Neural crest cell (in vitro differentiated cells): ENCODE data around the gene TBC1D22B. TPM values are rescaled to one million over a fixed set of nuclear protein-coding genes. Genes with fewer than 3 reads are reported as not detected.

Source experiments
- DNase-seq: peaks from one replicate; pipeline ENCODE4 v3.0.0; 2021; ENCODE audit warnings: low read depth, mixed read lengths, low spot score
- H3K27ac Mint-ChIP-seq: one replicate; pipeline ENCODE4 v1.8.0; 2021; ENCODE audit warnings: mild to moderate bottlenecking, mixed read lengths; ENCODE audit not compliant: unreplicated experiment
- H3K27me3 Mint-ChIP-seq: 2 replicates; pipeline ENCODE4 v1.8.0; 2021; ENCODE audit warnings: low read depth, mild to moderate bottlenecking, mixed read lengths
- H3K36me3 Mint-ChIP-seq: 2 replicates; pipeline ENCODE4 v1.8.0; 2021; ENCODE audit warnings: low read depth, mild to moderate bottlenecking, mixed read lengths
- H3K4me1 Mint-ChIP-seq: 2 replicates; pipeline ENCODE4 v1.8.0; 2021; ENCODE audit warnings: mixed read lengths
- H3K4me3 Mint-ChIP-seq: one replicate; pipeline ENCODE4 v1.8.0; 2021; ENCODE audit warnings: mild to moderate bottlenecking, mixed read lengths
- H3K9me3 Mint-ChIP-seq: 2 replicates; pipeline ENCODE4 v1.8.0; 2021; ENCODE audit warnings: mixed read lengths
- CTCF ChIP-seq: fragments of 200-600 bp; sonication (generic); conservative IDR thresholded peaks from 2 replicates; pipeline ENCODE4 v1.5.0; 2021; ENCODE audit warnings: antibody characterized with exemption, mild to moderate bottlenecking
- total RNA-seq: library from RNA; stranded (reverse); gene quantifications from 2 replicates; pipeline ENCODE4 v1.2.1, GENCODE V29; 2021

Gene TBC1D22B
- total RNA-seq, 1 donor from 2014 or later = 11.1 TPM

GRCh38 chr6:37210313-37210968 lies 47.1 kb upstream of the TBC1D22B start:
- TF ChIP-seq CTCF = peak; percentile 93
- Mint-ChIP-seq H3K9me3 (no peaks in the 10 kb centered on the region), H3K4me1 (no peaks in the 10 kb centered on the region), H3K27me3 (peaks cover 2% of the 10 kb centered on the region), H3K27ac (no peak overlapping the region), H3K36me3 (no peaks in the 10 kb centered on the region), H3K4me3 (no peak overlapping the region)
- DNase-seq = peak; percentile 84

GRCh38 chr6:37212268-37212667 lies 45.3 kb upstream of the TBC1D22B start:
- DNase-seq = no peak
- Mint-ChIP-seq H3K9me3 (no peaks in the 10 kb centered on the region), H3K36me3 (no peaks in the 10 kb centered on the region), H3K4me1 (no peaks in the 10 kb centered on the region), H3K27ac (no peak overlapping the region), H3K4me3 (no peak overlapping the region), H3K27me3 (peaks cover 2% of the 10 kb centered on the region)
- TF ChIP-seq CTCF = no peak

GRCh38 chr6:37218061-37218460 lies 39.5 kb upstream of the TBC1D22B start:
- H3K4me3 Mint-ChIP-seq = no peak overlapping the region
- H3K27me3 Mint-ChIP-seq = no peaks in the 10 kb centered on the region

GRCh38 chr6:37218511-37218910 lies 39.1 kb upstream of the TBC1D22B start:
- no peaks in the 10 kb centered on the region for H3K9me3 Mint-ChIP-seq
- H3K27me3 Mint-ChIP-seq = no peaks in the 10 kb centered on the region
- TF ChIP-seq CTCF = no peak
- DNase-seq = no peak
- peaks cover 13% of the 10 kb centered on the region for H3K4me1 Mint-ChIP-seq
- no peaks in the 10 kb centered on the region for H3K36me3 Mint-ChIP-seq
- H3K4me3 Mint-ChIP-seq = no peak overlapping the region
- no peak overlapping the region for H3K27ac Mint-ChIP-seq

More at GRCh38 chr6:37218061-37218460, 39.5 kb upstream of the TBC1D22B start:
- Mint-ChIP-seq H3K36me3 (no peaks in the 10 kb centered on the region), H3K4me1 (peaks cover 12% of the 10 kb centered on the region), H3K27ac (no peak overlapping the region), H3K9me3 (no peaks in the 10 kb centered on the region)
- no peak for TF ChIP-seq CTCF
- no peak for DNase-seq

GRCh38 chr6:37221585-37222124 lies 35.9 kb upstream of the TBC1D22B start:
- no peaks in the 10 kb centered on the region for H3K36me3 Mint-ChIP-seq
- H3K27ac Mint-ChIP-seq = no peak overlapping the region
- no peak for TF ChIP-seq CTCF
- H3K9me3 Mint-ChIP-seq = no peaks in the 10 kb centered on the region
- peak overlapping the region; percentile 82 for H3K4me3 Mint-ChIP-seq
- peaks cover 13% of the 10 kb centered on the region for H3K4me1 Mint-ChIP-seq
- no peaks in the 10 kb centered on the region for H3K27me3 Mint-ChIP-seq
- no peak for DNase-seq
